Tibial artery (tissue), 4 donors: ENCODE measurements around the gene PTPRN2.

Experiments
- DNase-seq, 2 donors: peaks; one replicate each; pipeline ENCODE4 v3.0.0-alpha.2; 2019
- H3K27ac ChIP-seq, 2 donors: fragments of 200-600 bp; sonication (generic) in 1 of 2; 1 replicate in 1 of 2; 2 replicates in 1 of 2; pipeline ENCODE4 v1.5.1; 2018 to 2019; ENCODE audit warnings: mild to moderate bottlenecking in 1 of 2
- H3K27me3 ChIP-seq, 2 donors: fragments of 200-600 bp; sonication (generic) in 1 of 2; one replicate each; pipeline versions ENCODE4 v1.5.1 to v1.6.0; 2016 to 2019
- H3K36me3 ChIP-seq, 3 donors: fragments of 200-600 bp; sonication (generic) in 2 of 3; one replicate each; pipeline ENCODE4 v1.5.1; 2016 to 2019; ENCODE audit warnings: mild to moderate bottlenecking in 2 of 3
- H3K4me1 ChIP-seq, 4 donors: fragments of 200-600 bp; sonication (generic) in 2 of 4; 1 replicate in 3 of 4; 2 replicates in 1 of 4; pipeline ENCODE4 v1.5.1; 2016 to 2019
- H3K4me3 ChIP-seq, 2 donors: fragments of 200-600 bp; sonication (generic) in 1 of 2; 1 replicate in 1 of 2; 2 replicates in 1 of 2; pipeline ENCODE4 v1.5.1; 2018 to 2019; ENCODE audit warnings: mild to moderate bottlenecking in 2 of 2
- H3K9me3 ChIP-seq, 3 donors: fragments of 200-600 bp; sonication (generic) in 1 of 3; one replicate each; pipeline ENCODE4 v1.5.1; 2016 to 2019
- intact Hi-C: fragments of 100-400 bp; cut with DNase I; formaldehyde crosslinking; loops from one replicate; pipeline ENCODE4 v1.15.0; 2023; ENCODE audit warnings: low total_unique reads
- TF ChIP-seq, protein P1 (sequence below), 2 experiments: fragments of 200-600 bp in 1 of 2; fragments of 450-650 bp in 1 of 2; IDR thresholded peaks; one replicate each; pipeline ENCODE4 v1.5.1; 2017 to 2019; ENCODE audit warnings: antibody characterized with exemption in 2 of 2, mild to moderate bottlenecking in 1 of 2, moderate library complexity in 1 of 2

PTPRN2 gene

DNA sequence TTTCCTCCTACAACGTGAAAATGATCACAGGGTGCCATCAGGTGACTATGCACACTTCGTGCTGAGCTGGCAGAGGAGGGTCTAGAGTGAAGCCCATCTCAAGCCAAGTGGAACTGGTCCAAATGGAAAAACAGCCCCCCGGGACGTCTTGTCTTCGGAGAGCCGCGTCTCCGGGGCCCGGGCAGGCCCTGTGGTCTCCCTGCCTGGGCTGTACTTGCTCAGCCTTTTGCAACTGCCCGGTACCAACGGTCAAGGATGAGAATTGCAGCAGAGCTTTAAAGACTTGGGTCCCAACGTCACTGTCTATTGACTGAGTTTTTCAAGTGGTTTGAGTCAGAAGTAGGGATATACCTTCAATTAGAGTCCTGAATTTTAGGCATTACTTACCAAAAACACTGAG is 315.5 kb downstream of the PTPRN2 start:
- peak in 1 of 2 donors; percentile 34 for DNase-seq
- H3K4me3 ChIP-seq = no peak overlapping the region
- intact Hi-C loops = no loop called here

DNA sequence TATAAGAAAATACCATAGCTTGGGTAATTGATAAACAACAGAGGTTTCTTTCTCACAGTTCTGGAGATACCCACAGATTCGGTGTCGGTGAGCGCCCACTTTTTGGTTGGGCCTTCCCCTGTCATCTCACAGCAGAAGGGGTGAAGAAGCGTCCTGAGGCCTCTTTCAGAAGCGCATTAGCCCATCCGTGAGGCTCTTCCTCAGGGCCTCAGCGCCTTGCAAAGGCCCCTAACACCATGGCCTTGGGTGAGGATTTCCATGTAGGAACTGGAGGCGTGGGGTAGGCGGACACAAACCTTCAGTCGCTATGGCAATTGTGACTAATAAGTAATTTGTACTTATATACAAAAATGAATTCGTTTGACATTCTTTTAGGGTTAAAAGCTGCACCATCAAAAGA is 316.0 kb downstream of the PTPRN2 start:
- no peak for DNase-seq
- H3K27me3 ChIP-seq = no peaks in the 10 kb centered on the region

More for the DNA sequence above, 315.5 kb downstream of the PTPRN2 start:
- Histone ChIP-seq H3K27ac (no peak overlapping the region), H3K36me3 (no peaks in the 10 kb centered on the region), H3K4me1 (no peaks in the 10 kb centered on the region), H3K9me3 (peaks cover 0 to 4% (median 0%) of the 10 kb centered on the region in 3 donors), H3K27me3 (no peaks in the 10 kb centered on the region)
- TF ChIP-seq, protein P1, sequence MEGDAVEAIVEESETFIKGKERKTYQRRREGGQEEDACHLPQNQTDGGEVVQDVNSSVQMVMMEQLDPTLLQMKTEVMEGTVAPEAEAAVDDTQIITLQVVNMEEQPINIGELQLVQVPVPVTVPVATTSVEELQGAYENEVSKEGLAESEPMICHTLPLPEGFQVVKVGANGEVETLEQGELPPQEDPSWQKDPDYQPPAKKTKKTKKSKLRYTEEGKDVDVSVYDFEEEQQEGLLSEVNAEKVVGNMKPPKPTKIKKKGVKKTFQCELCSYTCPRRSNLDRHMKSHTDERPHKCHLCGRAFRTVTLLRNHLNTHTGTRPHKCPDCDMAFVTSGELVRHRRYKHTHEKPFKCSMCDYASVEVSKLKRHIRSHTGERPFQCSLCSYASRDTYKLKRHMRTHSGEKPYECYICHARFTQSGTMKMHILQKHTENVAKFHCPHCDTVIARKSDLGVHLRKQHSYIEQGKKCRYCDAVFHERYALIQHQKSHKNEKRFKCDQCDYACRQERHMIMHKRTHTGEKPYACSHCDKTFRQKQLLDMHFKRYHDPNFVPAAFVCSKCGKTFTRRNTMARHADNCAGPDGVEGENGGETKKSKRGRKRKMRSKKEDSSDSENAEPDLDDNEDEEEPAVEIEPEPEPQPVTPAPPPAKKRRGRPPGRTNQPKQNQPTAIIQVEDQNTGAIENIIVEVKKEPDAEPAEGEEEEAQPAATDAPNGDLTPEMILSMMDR (IDR thresholded peaks at IDR 0.05) = no peak

DNA sequence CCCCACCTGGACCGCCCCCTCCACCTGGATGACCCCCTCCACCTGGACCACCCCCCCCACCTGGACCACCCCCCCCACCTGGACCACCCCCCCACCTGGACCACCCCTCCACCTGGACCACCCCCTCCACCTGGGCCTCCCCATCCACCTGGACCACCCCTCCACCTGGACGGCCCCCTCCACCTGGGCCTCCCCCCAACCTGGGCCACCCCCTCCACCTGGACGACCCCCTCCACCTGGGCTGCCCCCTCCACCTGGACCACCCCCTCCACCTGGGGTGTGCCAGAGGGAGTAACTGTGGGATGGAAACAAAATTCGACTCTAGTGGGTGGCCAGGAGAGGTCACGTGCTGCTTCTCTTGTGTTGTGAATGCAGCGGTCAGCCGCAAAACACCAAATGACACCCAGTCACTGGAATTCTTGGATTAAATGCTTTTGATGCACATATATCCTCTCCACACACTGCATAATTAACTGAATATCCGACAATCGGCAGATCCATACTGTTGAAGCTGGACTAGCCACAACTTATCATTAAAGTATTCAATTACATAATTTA is 316.7 kb downstream of the PTPRN2 start:
- TF ChIP-seq, protein P1 (IDR thresholded peaks at IDR 0.05) = no peak
- Histone ChIP-seq H3K36me3 (no peaks in the 10 kb centered on the region), H3K9me3 (peaks cover 0 to 4% (median 0%) of the 10 kb centered on the region in 3 donors), H3K4me3 (no peak overlapping the region), H3K4me1 (no peaks in the 10 kb centered on the region), H3K27me3 (no peaks in the 10 kb centered on the region), H3K27ac (no peak overlapping the region)
- intact Hi-C loops = no loop called here
- DNase-seq = peak in 1 of 2 donors; percentile 58

More for the DNA sequence above, 316.0 kb downstream of the PTPRN2 start:
- Histone ChIP-seq H3K36me3 (no peaks in the 10 kb centered on the region), H3K4me3 (no peak overlapping the region), H3K9me3 (peaks cover 0 to 4% (median 0%) of the 10 kb centered on the region in 3 donors), H3K27ac (no peak overlapping the region), H3K4me1 (no peaks in the 10 kb centered on the region)
- intact Hi-C loops = no loop called here
- TF ChIP-seq, protein P1 (IDR thresholded peaks at IDR 0.05) = no peak

DNA sequence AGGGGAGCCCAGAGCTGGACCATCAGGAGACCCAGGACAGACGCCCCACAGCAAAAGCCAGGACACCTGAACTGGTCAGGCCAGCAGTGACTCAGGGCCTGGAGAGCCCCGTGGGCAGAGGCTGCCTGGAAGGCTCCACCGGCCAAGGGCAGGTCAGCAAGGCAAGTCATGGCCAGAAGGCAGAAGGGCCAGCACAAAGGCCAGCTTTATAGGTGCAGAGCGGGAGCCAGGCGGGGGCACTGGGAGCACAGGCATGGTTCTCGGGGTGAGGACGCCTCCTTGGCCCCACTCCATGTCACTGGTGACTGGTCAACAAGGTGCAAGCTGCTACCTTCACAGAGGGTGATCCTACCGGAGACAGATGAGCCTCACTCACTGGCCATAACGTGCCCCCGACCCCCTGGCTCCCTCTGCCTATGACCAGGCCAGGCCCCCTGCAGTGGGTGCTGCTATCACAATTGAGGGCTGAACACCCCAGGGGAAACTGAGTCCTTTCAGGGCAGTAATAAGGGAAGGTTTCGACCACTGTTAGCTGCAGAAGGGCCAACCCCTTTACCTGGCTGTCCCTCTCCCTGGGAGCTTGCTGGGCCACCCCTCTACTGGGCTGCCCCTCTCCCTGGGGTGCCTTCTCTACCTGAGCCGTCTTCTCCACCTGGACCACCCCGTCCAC is 317.4 kb downstream of the PTPRN2 start:
- Histone ChIP-seq H3K9me3 (peaks cover 0 to 4% (median 0%) of the 10 kb centered on the region in 3 donors), H3K27me3 (peaks cover 0 to 4% of the 10 kb centered on the region in 2 donors), H3K4me3 (no peak overlapping the region), H3K27ac (no peak overlapping the region), H3K36me3 (no peaks in the 10 kb centered on the region), H3K4me1 (no peaks in the 10 kb centered on the region)
- peak in 1 of 2 donors; percentile 62 for DNase-seq
- TF ChIP-seq, protein P1 (IDR thresholded peaks at IDR 0.05) = no peak
- intact Hi-C loops = no loop called here

DNA sequence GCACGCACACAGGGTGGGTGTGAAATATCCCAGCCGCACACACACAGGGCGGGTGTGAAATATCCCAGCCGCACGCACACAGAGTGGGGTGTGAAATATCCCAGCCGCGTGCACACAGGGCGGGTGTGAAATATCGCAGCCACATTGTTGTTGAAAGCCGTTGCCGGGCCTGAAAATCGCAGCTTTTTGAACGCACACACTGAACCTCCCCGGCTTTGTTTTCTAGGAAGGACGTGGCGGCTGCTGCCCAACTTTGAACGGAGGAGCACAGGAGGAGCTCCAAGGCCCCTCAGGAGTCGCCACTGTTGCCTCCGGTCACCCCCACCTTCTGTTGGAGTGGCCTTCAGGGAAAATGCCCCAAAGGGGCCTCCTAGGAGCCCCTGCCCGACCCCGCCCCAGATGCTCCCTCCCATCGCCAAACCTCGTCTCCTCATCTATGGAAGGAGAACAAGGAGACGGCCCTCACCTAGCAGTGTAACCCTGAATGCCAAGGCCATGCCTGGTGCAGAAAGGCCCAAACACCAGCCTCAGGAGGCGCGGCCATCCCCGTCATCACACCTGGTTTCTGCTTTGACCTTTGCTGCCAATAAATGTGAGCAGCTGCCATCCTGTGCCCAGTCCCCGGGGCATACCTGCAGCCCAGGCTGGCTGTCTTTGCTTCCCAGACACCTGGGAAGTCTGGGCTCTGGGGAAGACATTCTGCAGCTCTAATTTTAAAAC is 318.6 kb downstream of the PTPRN2 start:
- H3K4me3 ChIP-seq = no peak overlapping the region
- H3K4me1 ChIP-seq = no peaks in the 10 kb centered on the region
- H3K36me3 ChIP-seq = no peaks in the 10 kb centered on the region
- no peak overlapping the region for H3K27ac ChIP-seq
- TF ChIP-seq, protein P1 (IDR thresholded peaks at IDR 0.05) = no peak
- H3K9me3 ChIP-seq = peaks cover 0 to 4% (median 0%) of the 10 kb centered on the region in 3 donors
- peak in 1 of 2 donors; percentile 47 for DNase-seq
- H3K27me3 ChIP-seq = peaks cover 0 to 9% of the 10 kb centered on the region in 2 donors
- intact Hi-C loops = no loop called here
